Loucy (cell line): Measurements from ENCODE around the gene SLC38A3.

Source experiments
- H2AFZ ChIP-seq: fragments of 200-600 bp; sonication (generic); 2 replicates; pipeline ENCODE4 v1.6.0; 2016; ENCODE audit warnings: antibody characterized with exemption, mild to moderate bottlenecking, low read length, moderate library complexity
- H3F3A ChIP-seq: fragments of 200-600 bp; 2 replicates; pipeline ENCODE4 v1.6.0; 2016; ENCODE audit warnings: antibody characterized with exemption, low read depth, mild to moderate bottlenecking
- H3K27me3 ChIP-seq: fragments of 200-600 bp; sonication (generic); 2 replicates; pipeline ENCODE4 v1.6.1; 2014; ENCODE audit warnings: low read length, mild to moderate bottlenecking; ENCODE audit not compliant: insufficient read depth, poor library complexity, severe bottlenecking
- H3K36me3 ChIP-seq: fragments of 200-600 bp; sonication (generic); 2 replicates; pipeline ENCODE4 v1.6.1; 2016; ENCODE audit warnings: low read length; ENCODE audit not compliant: insufficient read depth
- H3K4me1 ChIP-seq: fragments of 200-600 bp; sonication (generic); 2 replicates; pipeline ENCODE4 v1.5.1; 2014; ENCODE audit warnings: low read length, mild to moderate bottlenecking; ENCODE audit not compliant: insufficient read depth, poor library complexity, severe bottlenecking
- H3K4me2 ChIP-seq: fragments of 200-600 bp; sonication (generic); 2 replicates; pipeline ENCODE4 v1.6.0; 2014; ENCODE audit warnings: antibody characterized with exemption, low read length, low read depth, mild to moderate bottlenecking; ENCODE audit not compliant: poor library complexity, severe bottlenecking
- H3K4me3 ChIP-seq: fragments of 200-600 bp; sonication (generic); 2 replicates; pipeline ENCODE4 v1.5.1; 2014; ENCODE audit warnings: low read length, mild to moderate bottlenecking, mixed read lengths; ENCODE audit not compliant: poor library complexity, severe bottlenecking
- H3K79me2 ChIP-seq: fragments of 200-600 bp; sonication (generic); 2 replicates; pipeline ENCODE4 v1.6.1; 2014; ENCODE audit warnings: low read length; ENCODE audit not compliant: insufficient read depth
- H3K9ac ChIP-seq: fragments of 200-600 bp; sonication (generic); 2 replicates; pipeline ENCODE4 v1.6.0; 2014; ENCODE audit warnings: mild to moderate bottlenecking, low read depth, low read length, moderate library complexity; ENCODE audit not compliant: poor library complexity, severe bottlenecking
- H3K9me2 ChIP-seq: fragments of 200-600 bp; sonication (generic); replicated peaks from 2 replicates; pipeline ENCODE4 v1.6.1; 2016; ENCODE audit warnings: low read depth, low read length, mixed read lengths
- H3K9me3 ChIP-seq: fragments of 200-600 bp; sonication (generic); 2 replicates; pipeline ENCODE4 v1.6.1; 2014; ENCODE audit warnings: mild to moderate bottlenecking, antibody characterized with exemption, low read length, low read depth; ENCODE audit not compliant: insufficient read depth
- H4K20me1 ChIP-seq: fragments of 200-600 bp; sonication (generic); 2 replicates; pipeline ENCODE4 v1.6.0; 2014; ENCODE audit warnings: antibody characterized with exemption, low read length, mild to moderate bottlenecking; ENCODE audit not compliant: insufficient read depth, poor library complexity, severe bottlenecking
- EZH2phosphoT487 ChIP-seq: fragments of 200-600 bp; IDR thresholded peaks from 2 replicates; pipeline ENCODE4 v1.6.1; 2018; ENCODE audit warnings: antibody characterized with exemption, mild to moderate bottlenecking, moderate library complexity, borderline replicate concordance
- TF ChIP-seq, protein P1 (sequence below): fragments of 200-600 bp; sonication (generic); conservative IDR thresholded peaks from 2 replicates; pipeline ENCODE4 v1.5.1; 2014; ENCODE audit warnings: mild to moderate bottlenecking, antibody characterized with exemption, low read length

SLC38A3 gene

DNA sequence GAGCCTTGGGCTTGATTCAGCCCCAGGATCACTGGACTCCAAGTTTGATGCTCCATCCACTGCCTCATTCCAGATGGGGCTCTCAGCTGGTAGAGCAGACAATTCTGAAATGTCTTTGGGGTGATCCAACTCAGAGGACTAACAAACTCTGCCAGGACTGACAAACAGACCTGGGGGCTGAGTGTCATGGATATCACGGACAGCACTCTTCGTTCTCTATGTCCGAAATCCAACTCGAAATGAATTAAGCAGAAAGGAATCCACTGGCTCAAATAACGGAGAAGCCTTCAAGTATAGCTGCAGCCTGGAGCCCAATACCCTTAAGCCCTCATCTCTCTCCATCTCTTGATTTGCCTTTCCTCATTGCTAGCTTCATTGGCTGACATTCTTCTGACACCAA, 14.2 kb downstream of the SLC38A3 start:
- Histone ChIP-seq H3F3A (no peaks in the 10 kb centered on the region), H3K4me1 (no peaks in the 10 kb centered on the region), H2AFZ (no peak overlapping the region), H3K27me3 (no peaks in the 10 kb centered on the region), H4K20me1 (no peaks in the 10 kb centered on the region), H3K36me3 (no peaks in the 10 kb centered on the region), H3K4me2 (no peak overlapping the region), H3K4me3 (no peak overlapping the region), H3K79me2 (no peaks in the 10 kb centered on the region), H3K9me3 (no peaks in the 10 kb centered on the region), H3K9ac (no peak overlapping the region), H3K9me2 (no peaks in the 10 kb centered on the region)
- TF ChIP-seq, protein P1, sequence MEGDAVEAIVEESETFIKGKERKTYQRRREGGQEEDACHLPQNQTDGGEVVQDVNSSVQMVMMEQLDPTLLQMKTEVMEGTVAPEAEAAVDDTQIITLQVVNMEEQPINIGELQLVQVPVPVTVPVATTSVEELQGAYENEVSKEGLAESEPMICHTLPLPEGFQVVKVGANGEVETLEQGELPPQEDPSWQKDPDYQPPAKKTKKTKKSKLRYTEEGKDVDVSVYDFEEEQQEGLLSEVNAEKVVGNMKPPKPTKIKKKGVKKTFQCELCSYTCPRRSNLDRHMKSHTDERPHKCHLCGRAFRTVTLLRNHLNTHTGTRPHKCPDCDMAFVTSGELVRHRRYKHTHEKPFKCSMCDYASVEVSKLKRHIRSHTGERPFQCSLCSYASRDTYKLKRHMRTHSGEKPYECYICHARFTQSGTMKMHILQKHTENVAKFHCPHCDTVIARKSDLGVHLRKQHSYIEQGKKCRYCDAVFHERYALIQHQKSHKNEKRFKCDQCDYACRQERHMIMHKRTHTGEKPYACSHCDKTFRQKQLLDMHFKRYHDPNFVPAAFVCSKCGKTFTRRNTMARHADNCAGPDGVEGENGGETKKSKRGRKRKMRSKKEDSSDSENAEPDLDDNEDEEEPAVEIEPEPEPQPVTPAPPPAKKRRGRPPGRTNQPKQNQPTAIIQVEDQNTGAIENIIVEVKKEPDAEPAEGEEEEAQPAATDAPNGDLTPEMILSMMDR, result no peak
- no peak for TF ChIP-seq EZH2phosphoT487

DNA sequence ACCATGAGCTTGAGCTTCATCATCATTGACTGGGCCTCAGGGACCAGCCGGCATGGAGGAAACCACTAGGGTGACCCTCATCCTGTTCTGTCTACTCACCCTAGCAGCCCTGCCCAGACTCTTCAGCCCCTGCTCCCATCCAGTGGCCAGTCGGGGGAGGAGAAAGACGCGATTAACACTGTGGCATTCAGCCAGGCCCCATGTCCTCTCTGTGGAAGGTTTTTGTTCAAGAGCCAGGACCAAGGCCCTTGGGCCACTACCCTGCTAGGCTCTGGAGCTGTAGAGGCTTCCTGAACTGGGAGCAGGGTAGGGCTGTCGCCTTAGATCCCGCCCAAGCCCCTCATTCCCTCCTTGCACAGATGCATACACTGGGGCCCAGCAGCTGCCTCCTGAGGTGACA, 15.0 kb downstream of the SLC38A3 start:
- Histone ChIP-seq H3K4me3 (no peak overlapping the region), H3K36me3 (no peaks in the 10 kb centered on the region), H3K79me2 (no peaks in the 10 kb centered on the region), H4K20me1 (no peaks in the 10 kb centered on the region), H3K9me2 (no peaks in the 10 kb centered on the region), H3F3A (no peaks in the 10 kb centered on the region), H3K27me3 (no peaks in the 10 kb centered on the region), H3K9ac (no peak overlapping the region), H3K9me3 (no peaks in the 10 kb centered on the region), H3K4me1 (no peaks in the 10 kb centered on the region), H3K4me2 (no peak overlapping the region), H2AFZ (no peak overlapping the region)
- TF ChIP-seq, protein P1, result no peak
- TF ChIP-seq EZH2phosphoT487, result no peak

DNA sequence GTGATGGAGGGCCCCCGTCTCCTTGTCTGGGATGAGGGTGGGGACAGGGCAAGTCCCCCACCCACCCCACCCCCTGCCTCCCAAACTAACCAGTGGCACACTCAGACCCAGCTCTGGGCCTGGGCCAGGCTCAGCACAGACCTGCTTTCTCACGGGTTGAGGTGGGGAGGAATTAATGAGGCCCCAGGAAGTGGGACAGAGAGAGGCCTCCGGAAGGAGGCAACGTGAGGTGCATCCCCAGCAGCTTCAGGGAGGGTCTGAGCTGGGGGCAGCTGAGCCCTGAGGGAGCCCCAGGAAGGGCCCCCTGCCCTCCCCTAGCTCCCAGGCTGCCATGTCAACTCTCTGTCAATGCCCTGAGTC, 16.0 kb downstream of the SLC38A3 start:
- Histone ChIP-seq H3K4me3 (no peak overlapping the region), H3F3A (no peaks in the 10 kb centered on the region), H3K4me1 (peaks cover 2% of the 10 kb centered on the region), H4K20me1 (no peaks in the 10 kb centered on the region), H3K9ac (no peak overlapping the region), H3K9me2 (no peaks in the 10 kb centered on the region), H3K4me2 (no peak overlapping the region), H2AFZ (no peak overlapping the region), H3K79me2 (no peaks in the 10 kb centered on the region), H3K27me3 (no peaks in the 10 kb centered on the region), H3K36me3 (no peaks in the 10 kb centered on the region), H3K9me3 (no peaks in the 10 kb centered on the region)
- no peak for TF ChIP-seq EZH2phosphoT487
- TF ChIP-seq, protein P1, result no peak
